Activated gamma-delta T cell treated with Interleukin-2 at 50 U/mL for 16 hours (primary cell): ENCODE data around the gene NTM.

ENCODE experiments used
- DNase-seq: peaks from one replicate; pipeline ENCODE4 v3.0.0-alpha.2; 2020

Gene NTM

GRCh38 chr11:131880976-131881375 is 510.6 kb downstream of the NTM start:
- no peak for DNase-seq

- no peak for DNase-seq
Measured at GRCh38 chr11:131883332-131883731, 512.9 kb downstream of the NTM start.

GRCh38 chr11:131884461-131885073 is 514.2 kb downstream of the NTM start:
- no peak for DNase-seq

- no peak for DNase-seq
Measured at GRCh38 chr11:131885431-131885830, 515.0 kb downstream of the NTM start.

GRCh38 chr11:131886201-131886600 is 515.8 kb downstream of the NTM start:
- no peak for DNase-seq

- DNase-seq: no peak
Measured at GRCh38 chr11:131888230-131888855, 517.9 kb downstream of the NTM start.

GRCh38 chr11:131889146-131889577 is 518.7 kb downstream of the NTM start:
- DNase-seq: no peak

GRCh38 chr11:131889760-131890581 is 519.6 kb downstream of the NTM start:
- DNase-seq: no peak

- DNase-seq: no peak
Measured at GRCh38 chr11:131893103-131893890, 522.9 kb downstream of the NTM start.

GRCh38 chr11:131893988-131894387 is 523.6 kb downstream of the NTM start:
- DNase-seq: no peak

- DNase-seq: no peak
Measured at GRCh38 chr11:131894615-131895544, 524.5 kb downstream of the NTM start.

GRCh38 chr11:131895865-131896264 is 525.5 kb downstream of the NTM start:
- no peak for DNase-seq

GRCh38 chr11:131896978-131897615 is 526.7 kb downstream of the NTM start:
- no peak for DNase-seq

- no peak for DNase-seq
Measured at GRCh38 chr11:131897956-131898355, 527.5 kb downstream of the NTM start.

GRCh38 chr11:131898949-131899348 is 528.5 kb downstream of the NTM start:
- DNase-seq: no peak

GRCh38 chr11:131899950-131900580 is 529.6 kb downstream of the NTM start:
- DNase-seq: no peak

- DNase-seq: no peak
Measured at GRCh38 chr11:131902421-131902820, 532.0 kb downstream of the NTM start.

- DNase-seq: no peak
Measured at GRCh38 chr11:131903074-131903473, 532.7 kb downstream of the NTM start.

- DNase-seq: no peak
Measured at GRCh38 chr11:131904756-131905155, 534.3 kb downstream of the NTM start.

GRCh38 chr11:131906963-131907362 is 536.5 kb downstream of the NTM start:
- DNase-seq: no peak

GRCh38 chr11:131907371-131907770 is 537.0 kb downstream of the NTM start:
- no peak for DNase-seq
